Keratinocyte (primary cell): ENCODE data around the gene MFAP4. TPM values are rescaled to one million over a fixed set of nuclear protein-coding genes. Genes with fewer than 3 reads are reported as not detected.

Source experiments
- DNase-seq: peaks from one replicate; pipeline ENCODE4 v3.0.0-alpha.2; 2011; ENCODE audit warnings: low read depth, missing footprints, low spot score
- FAIRE-seq: peaks from 2 replicates; lab custom pipeline; 2011; peaks lifted over from hg19 to GRCh38; lab: Jason Lieb, UNC
- H2AFZ ChIP-seq: 2 replicates; pipeline ENCODE4 v1.6.0; 2012; ENCODE audit warnings: low read length, control low read depth, inconsistent platforms; ENCODE audit not compliant: control insufficient read depth
- H3K27ac ChIP-seq: 2 replicates; pipeline ENCODE4 v1.5.1; 2011; ENCODE audit warnings: low read length; ENCODE audit not compliant: control insufficient read depth, insufficient read depth
- H3K27me3 ChIP-seq: 3 replicates; pipeline ENCODE4 v1.6.0; 2011; ENCODE audit warnings: low read length; ENCODE audit not compliant: control insufficient read depth, insufficient read depth; ENCODE audit errors: extremely low read depth
- H3K36me3 ChIP-seq, 2 experiments: 2 replicates in 1 of 2; 3 replicates in 1 of 2; pipeline ENCODE4 v1.5.1; 2011; ENCODE audit warnings: low read length in 2 of 2, mild to moderate bottlenecking in 1 of 2; ENCODE audit not compliant: control insufficient read depth in 2 of 2, insufficient read depth in 2 of 2; ENCODE audit errors: extremely low read depth in 1 of 2
- H3K4me1 ChIP-seq: 3 replicates; pipeline ENCODE4 v1.5.1; 2011; ENCODE audit warnings: low read length; ENCODE audit not compliant: control insufficient read depth, insufficient read depth; ENCODE audit errors: extremely low read depth
- H3K4me2 ChIP-seq: 3 replicates; pipeline ENCODE4 v1.6.0; 2011; ENCODE audit warnings: low read depth, low read length; ENCODE audit not compliant: control insufficient read depth, insufficient read depth; ENCODE audit errors: extremely low read depth
- H3K4me3 ChIP-seq, 3 experiments: fragments of 200-600 bp in 1 of 3; sonication (generic) in 1 of 3; 2 replicates in 2 of 3; 3 replicates in 1 of 3; pipeline ENCODE4 v1.5.1; 2011 to 2016; ENCODE audit warnings: low read length in 3 of 3, mild to moderate bottlenecking in 3 of 3, control low read depth in 2 of 3, inconsistent platforms in 1 of 3, low read depth in 1 of 3, mixed read lengths in 1 of 3, mixed run types in 1 of 3, moderate library complexity in 1 of 3; ENCODE audit not compliant: control insufficient read depth in 2 of 3, insufficient read depth in 2 of 3; ENCODE audit errors: extremely low read depth in 1 of 3
- H3K79me2 ChIP-seq: 2 replicates; pipeline ENCODE4 v1.6.0; 2012; ENCODE audit warnings: low read length; ENCODE audit not compliant: control insufficient read depth, insufficient read depth
- H3K9ac ChIP-seq: 3 replicates; pipeline ENCODE4 v1.6.0; 2011; ENCODE audit warnings: low read length; ENCODE audit not compliant: control insufficient read depth, insufficient read depth; ENCODE audit errors: extremely low read depth
- H3K9me1 ChIP-seq: 3 replicates; pipeline ENCODE4 v1.6.0; 2011; ENCODE audit warnings: low read length; ENCODE audit not compliant: control insufficient read depth, insufficient read depth; ENCODE audit errors: extremely low read depth
- H3K9me3 ChIP-seq: 2 replicates; pipeline ENCODE4 v1.5.1; 2012; ENCODE audit warnings: low read depth, low read length; ENCODE audit not compliant: control insufficient read depth
- H4K20me1 ChIP-seq: 3 replicates; pipeline ENCODE4 v1.6.0; 2011; ENCODE audit warnings: low read length; ENCODE audit not compliant: control insufficient read depth, insufficient read depth; ENCODE audit errors: extremely low read depth
- CTCF ChIP-seq, 3 experiments: IDR thresholded peaks in 1 of 3; conservative IDR thresholded peaks in 1 of 3; optimal IDR thresholded peaks in 1 of 3; 2 replicates in 2 of 3; 3 replicates in 1 of 3; pipeline versions ENCODE3 to v1.5.1; 2011; ENCODE audit warnings: low read length in 3 of 3, mild to moderate bottlenecking in 3 of 3, moderate library complexity in 2 of 3, control low read depth in 1 of 3, inconsistent platforms in 1 of 3; ENCODE audit not compliant: insufficient read depth in 2 of 3; ENCODE audit errors: extremely low read depth in 1 of 3
- EZH2 ChIP-seq: IDR thresholded peaks from one replicate; pipeline ENCODE4 v1.6.1; 2012; ENCODE audit warnings: inconsistent platforms, mild to moderate bottlenecking, low read length, moderate library complexity
- dilution Hi-C: fragments of 300-500 bp; cut with MboI; formaldehyde crosslinking; loops from one replicate; pipeline ENCODE4 v1.7.0; 2020; ENCODE audit warnings: low sequenced_read_pairs; ENCODE audit not compliant: extremely low pct_ligation_motif_present
- polyA plus RNA-seq, 5 experiments: library from polyadenylated mRNA; depleted of rRNA in 3 of 5; stranded (reverse) in 3 of 5; stranded (forward) in 1 of 5; unstranded in 1 of 5; fragments of >200 nt; gene quantifications; 1 replicate in 1 of 5; 2 replicates in 3 of 5; 3 replicates in 1 of 5; pipeline versions ENCODE4 v1.2.1 to v1.2.3, GENCODE V29; 2011 to 2012; ENCODE audit warnings: missing spikeins in 2 of 5, low read depth in 1 of 5, low replicate concordance in 1 of 5

MFAP4 gene
- polyA plus RNA-seq, 1 donor (not counting 4 experiments of a cell fraction or from before 2014, with no cell fraction given): not detected

DNA sequence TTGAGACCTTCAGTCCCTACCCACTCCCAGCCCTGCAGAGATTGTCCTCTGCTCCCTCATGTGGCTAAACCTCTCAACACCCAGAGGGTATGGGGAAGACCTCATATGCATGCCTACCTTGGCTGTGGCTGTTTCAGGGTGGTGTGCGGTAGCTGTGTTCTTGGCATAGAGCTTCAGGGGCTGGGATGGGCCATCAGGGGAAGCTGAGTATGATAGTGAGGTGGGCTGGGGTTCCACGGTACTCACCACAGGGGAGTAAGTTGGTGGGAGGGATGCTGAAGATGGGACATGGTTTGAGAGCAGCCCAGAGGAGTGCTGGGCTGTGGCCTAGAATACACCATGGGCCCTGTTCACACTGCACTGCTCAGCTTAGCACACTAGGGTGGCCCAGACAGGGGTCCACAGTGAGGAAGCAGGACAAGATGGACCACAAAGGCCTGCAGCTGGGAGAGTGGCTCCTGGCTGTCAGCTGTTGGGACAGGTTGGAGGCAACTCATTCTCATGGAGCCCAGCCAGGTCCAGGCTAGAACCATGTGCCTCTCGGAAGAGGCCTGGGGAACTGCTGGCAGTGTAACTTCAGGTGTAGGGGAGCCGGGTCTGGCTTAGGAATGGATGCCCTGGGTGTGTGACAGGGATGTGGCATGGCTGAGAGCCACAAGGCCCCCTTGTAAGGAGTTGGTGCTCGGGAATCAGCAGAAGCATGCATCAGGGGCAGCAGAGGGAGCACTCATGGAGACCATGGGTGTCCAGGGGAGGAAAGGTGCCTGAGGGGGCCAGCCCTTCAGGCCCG lies 3.1 kb downstream of the MFAP4 start:
- Histone ChIP-seq H3K27ac (no peak overlapping the region), H3K9ac (no peak overlapping the region), H3K79me2 (peaks cover 18% of the 10 kb centered on the region), H3K4me3 (no peak overlapping the region), H3K9me3 (no peaks in the 10 kb centered on the region), H3K9me1 (peaks cover 3% of the 10 kb centered on the region), H3K4me1 (peaks cover 27% of the 10 kb centered on the region), H2AFZ (no peak overlapping the region), H3K36me3 (peaks cover 27 to 33% of the 10 kb centered on the region in 2 experiments), H4K20me1 (no peaks in the 10 kb centered on the region), H3K27me3 (no peaks in the 10 kb centered on the region), H3K4me2 (no peak overlapping the region)
- DNase-seq (no peak), FAIRE-seq (no peak)
- TF ChIP-seq EZH2 (no peak), CTCF (optimal IDR thresholded peaks at IDR 0.05 in 1 of 3, IDR thresholded peaks at IDR 0.05 in 1 of 3, conservative IDR thresholded peaks at IDR 0.05 in 1 of 3; ENCODE audit: extremely low read depth in 1 of 3, insufficient read depth in 2 of 3, low read length in 3 of 3) (no peak)
- dilution Hi-C loops: no loop called here

GRCh38 chr17:19382531-19383444 lies 4.2 kb downstream of the MFAP4 start:
- no peak for FAIRE-seq
- no peaks in the 10 kb centered on the region for H3K27me3 ChIP-seq
- peaks cover 27% of the 10 kb centered on the region for H3K4me1 ChIP-seq
- DNase-seq: no peak
- no peaks in the 10 kb centered on the region for H3K9me3 ChIP-seq
- no peaks in the 10 kb centered on the region for H4K20me1 ChIP-seq
- no peak overlapping the region for H3K27ac ChIP-seq
- no peak overlapping the region for H2AFZ ChIP-seq
- no peak overlapping the region for H3K9ac ChIP-seq
- H3K79me2 ChIP-seq: peaks cover 21% of the 10 kb centered on the region
- H3K36me3 ChIP-seq: peaks cover 27 to 33% of the 10 kb centered on the region in 2 experiments
- H3K4me3 ChIP-seq: no peak overlapping the region
- dilution Hi-C loops: no loop called here
- peaks cover 3% of the 10 kb centered on the region for H3K9me1 ChIP-seq
- TF ChIP-seq CTCF (optimal IDR thresholded peaks at IDR 0.05 in 1 of 3, IDR thresholded peaks at IDR 0.05 in 1 of 3, conservative IDR thresholded peaks at IDR 0.05 in 1 of 3; ENCODE audit: extremely low read depth in 1 of 3, insufficient read depth in 2 of 3, low read length in 3 of 3) (no peak), EZH2 (no peak)
- H3K4me2 ChIP-seq: no peak overlapping the region
